HepG2 (cell line): ENCODE data around the gene PLIN4. TPM values are rescaled to one million over a fixed set of nuclear protein-coding genes. Genes with fewer than 3 reads are reported as not detected.

Source experiments
- ATAC-seq: fragments of 200-7000 bp; cut with Tn5 transposase; 3 replicates; pipeline ENCODE4 v1.9.1; 2020; ENCODE audit warnings: mild to moderate bottlenecking, moderate library complexity
- BruUV-seq: library from RNA; stranded (reverse); fragments of 400-500 nt; replicated peaks from 2 replicates; lab custom pipeline; 2021; lab: Mats Ljungman, UMichigan
- CTCF ChIA-PET: fragments of 300-600 bp; formaldehyde crosslinking; extraction: SDS; loops from one replicate; lab custom pipeline; 2021; ENCODE audit warnings: low total read pairs, inconsistent platforms, low intra/inter-chr PET ratio; lab: Yijun Ruan, JAX
- POLR2A ChIA-PET: fragments of 350-600 bp; sonication (Branson Sonifier 250); formaldehyde crosslinking; loops from one replicate; lab custom pipeline; 2020; ENCODE audit warnings: antibody characterized with exemption, inconsistent platforms; lab: Yijun Ruan, JAX
- DNase-seq: peaks from one replicate; pipeline ENCODE4 v3.0.0-alpha.2; 2015; ENCODE audit warnings: low spot score
- FAIRE-seq: peaks from 3 replicates; lab custom pipeline; 2011; peaks lifted over from hg19 to GRCh38; lab: Jason Lieb, UNC
- H2AFZ ChIP-seq: one replicate; pipeline ENCODE4 v1.6.1; 2011; ENCODE audit warnings: low read length, inconsistent platforms
- H3K27ac ChIP-seq: fragments of 300-600 bp; 3 replicates; pipeline ENCODE4 v1.8.0; 2011; ENCODE audit warnings: mixed run types, mild to moderate bottlenecking, mixed read lengths, low read length, inconsistent platforms; ENCODE audit not compliant: insufficient read depth; ENCODE audit errors: extremely low read length
- H3K27me3 ChIP-seq, 2 experiments: fragments of 200-600 bp in 1 of 2; 2 replicates in 1 of 2; 3 replicates in 1 of 2; pipeline versions ENCODE4 v1.6.0 to v1.8.0; 2011; ENCODE audit warnings: low read length in 2 of 2, mild to moderate bottlenecking in 2 of 2, moderate library complexity in 2 of 2, inconsistent platforms in 1 of 2; ENCODE audit not compliant: insufficient read depth in 2 of 2, control insufficient read depth in 1 of 2
- H3K36me3 ChIP-seq, 2 experiments: fragments of 200-600 bp in 1 of 2; replicated peaks in 1 of 2; 2 replicates in 1 of 2; 3 replicates in 1 of 2; pipeline versions ENCODE4 v1.5.1 to v1.8.0; 2011; ENCODE audit warnings: low read length in 2 of 2, inconsistent platforms in 1 of 2; ENCODE audit not compliant: insufficient read depth in 2 of 2, control insufficient read depth in 1 of 2
- H3K4me1 ChIP-seq: 2 replicates; pipeline ENCODE4 v1.5.1; 2012; ENCODE audit warnings: low read length, inconsistent platforms; ENCODE audit not compliant: insufficient read depth
- H3K4me2 ChIP-seq: 2 replicates; pipeline ENCODE4 v1.6.0; 2011; ENCODE audit warnings: low read depth, low read length, inconsistent platforms
- H3K4me3 ChIP-seq, 3 experiments: fragments of 200-600 bp in 1 of 3; sonication (generic), shearing (Covaris generic) in 1 of 3; replicated peaks in 1 of 3; 2 replicates each; pipeline ENCODE4 v1.5.1; 2011 to 2016; ENCODE audit warnings: low read length in 3 of 3, inconsistent platforms in 2 of 3, low read depth in 2 of 3, mild to moderate bottlenecking in 2 of 3, control low read depth in 1 of 3, mixed read lengths in 1 of 3; ENCODE audit not compliant: insufficient read depth in 1 of 3
- H3K79me2 ChIP-seq: one replicate; pipeline ENCODE4 v1.6.1; 2011; ENCODE audit warnings: low read length, inconsistent platforms; ENCODE audit not compliant: insufficient read depth
- H3K9ac ChIP-seq: 2 replicates; pipeline ENCODE4 v1.6.0; 2011; ENCODE audit warnings: mild to moderate bottlenecking, low read depth, low read length, inconsistent platforms; ENCODE audit not compliant: insufficient read depth
- H3K9me3 ChIP-seq: 2 replicates; pipeline ENCODE4 v1.5.1; 2012; ENCODE audit warnings: mild to moderate bottlenecking, low read length
- H4K20me1 ChIP-seq: 2 replicates; pipeline ENCODE4 v1.6.0; 2011; ENCODE audit warnings: inconsistent platforms, mild to moderate bottlenecking, low read length, moderate library complexity; ENCODE audit not compliant: insufficient read depth
- AGO2 ChIP-seq: fragments of 200-400 bp; formaldehyde crosslinking; optimal IDR thresholded peaks from 2 replicates; pipeline ENCODE3; 2017; ENCODE audit warnings: mild to moderate bottlenecking, low read depth, low read length, moderate library complexity
- AKAP8 ChIP-seq: sonication (generic); formaldehyde crosslinking; IDR thresholded peaks from 2 replicates; pipeline ENCODE4 v1.5.1; 2020; ENCODE audit warnings: mild to moderate bottlenecking, missing genetic modification reagents
- CENPT ChIP-seq: sonication (generic); formaldehyde crosslinking; IDR thresholded peaks from 2 replicates; pipeline ENCODE4 v1.8.0; 2022; ENCODE audit warnings: low read depth, mild to moderate bottlenecking, moderate library complexity, missing genetic modification reagents
- DNMT1 ChIP-seq: sonication (generic); formaldehyde crosslinking; IDR thresholded peaks from 2 replicates; pipeline ENCODE4 v1.5.1; 2020; ENCODE audit warnings: mild to moderate bottlenecking, missing genetic modification reagents
- FOSL2 ChIP-seq: sonication (generic); formaldehyde crosslinking; IDR thresholded peaks from 2 replicates; pipeline ENCODE4 v1.4.0; 2020; ENCODE audit warnings: missing genetic modification reagents
- HNF4A ChIP-seq: sonication (generic); formaldehyde crosslinking; IDR thresholded peaks from 2 replicates; pipeline ENCODE4 v1.4.0; 2020; ENCODE audit warnings: missing genetic modification reagents
- HNRNPLL ChIP-seq: fragments of 200-400 bp; formaldehyde crosslinking; IDR thresholded peaks from 2 replicates; pipeline ENCODE4 v1.6.1; 2017; ENCODE audit warnings: mild to moderate bottlenecking, low read depth, low read length; ENCODE audit not compliant: poor library complexity, severe bottlenecking
- KDM1A ChIP-seq: IDR thresholded peaks from 2 replicates; pipeline ENCODE4 v1.6.1; 2016; ENCODE audit warnings: missing compliant biosample characterization
- KMT2B ChIP-seq: IDR thresholded peaks from 2 replicates; pipeline ENCODE4 v1.6.1; 2016; ENCODE audit warnings: missing genetic modification reagents, missing compliant biosample characterization
- NONO ChIP-seq, 2 experiments: fragments of 450-650 bp in 1 of 2; sonication (generic) in 1 of 2; formaldehyde crosslinking in 1 of 2; IDR thresholded peaks in 1 of 2; conservative IDR thresholded peaks in 1 of 2; 2 replicates each; pipeline versions ENCODE4 v1.6.1 to v1.8.0; 2017 to 2022; ENCODE audit warnings: mild to moderate bottlenecking in 1 of 2, missing genetic modification reagents in 1 of 2, moderate library complexity in 1 of 2
- PCBP1 ChIP-seq: fragments of 200-400 bp; formaldehyde crosslinking; IDR thresholded peaks from 2 replicates; pipeline ENCODE4 v1.6.1; 2017; ENCODE audit warnings: mild to moderate bottlenecking, low read depth, low read length, borderline replicate concordance
- RAD21 ChIP-seq: fragments of 450-650 bp; formaldehyde crosslinking; IDR thresholded peaks from 2 replicates; pipeline ENCODE4 v1.5.0; 2020; ENCODE audit warnings: mild to moderate bottlenecking
- RBM22 ChIP-seq: fragments of 200-400 bp; formaldehyde crosslinking; optimal IDR thresholded peaks from 2 replicates; pipeline ENCODE3; 2017; ENCODE audit warnings: mild to moderate bottlenecking, low read length, moderate library complexity
- RCOR2 ChIP-seq: IDR thresholded peaks from 2 replicates; pipeline ENCODE4 v1.6.1; 2016; ENCODE audit warnings: missing biosample characterization, missing genetic modification reagents
- RFX5 ChIP-seq: IDR thresholded peaks from 2 replicates; pipeline ENCODE4 v1.6.1; 2011; ENCODE audit warnings: low read depth, low read length, improper control_type of control experiment
- STAG1 ChIP-seq: sonication (generic); formaldehyde crosslinking; IDR thresholded peaks from 2 replicates; pipeline ENCODE4 v1.4.0; 2020; ENCODE audit warnings: missing genetic modification reagents
- ZBTB38 ChIP-seq: sonication (generic); formaldehyde crosslinking; IDR thresholded peaks from 2 replicates; pipeline ENCODE4 v1.5.1; 2020; ENCODE audit warnings: mild to moderate bottlenecking, missing genetic modification reagents
- ZFP36 ChIP-seq: fragments of 150-350 bp; IDR thresholded peaks from 2 replicates; pipeline ENCODE4 v1.6.1; 2018; ENCODE audit warnings: borderline replicate concordance, low read length, low read depth; ENCODE audit not compliant: partially characterized antibody
- ZMYM2 ChIP-seq: sonication (generic); formaldehyde crosslinking; IDR thresholded peaks from 2 replicates; pipeline ENCODE4 v1.8.0; 2022; ENCODE audit warnings: mild to moderate bottlenecking, missing genetic modification reagents
- ZNF7 ChIP-seq: IDR thresholded peaks from 2 replicates; pipeline ENCODE4 v1.6.1; 2016; ENCODE audit warnings: missing biosample characterization, missing genetic modification reagents
- ZNF776 ChIP-seq: sonication (generic); formaldehyde crosslinking; IDR thresholded peaks from 2 replicates; pipeline ENCODE4 v1.4.0; 2020; ENCODE audit warnings: mild to moderate bottlenecking, missing genetic modification reagents
- ZSCAN25 ChIP-seq: sonication (generic); formaldehyde crosslinking; IDR thresholded peaks from 2 replicates; pipeline ENCODE4 v1.8.0; 2022; ENCODE audit warnings: mild to moderate bottlenecking, missing genetic modification reagents
- WGBS: methylation state at CpG from one replicate; pipeline ENCODE4 v1.1.6; 2017; ENCODE audit warnings: low lambda C conversion rate; 5-methylcytosine and 5-hydroxymethylcytosine counted together
- in situ Hi-C: cut with HindIII; loops from 2 replicates; pipeline ENCODE4 v1.10.0; 2017; ENCODE audit warnings: low pct_unique_long_range_greater_than_20kb; ENCODE audit not compliant: extremely low pct_ligation_motif_present
- intact Hi-C: fragments of 100-400 bp; cut with micrococcal nuclease; formaldehyde crosslinking; loops from one replicate; pipeline ENCODE4 v1.10.0; 2022; ENCODE audit not compliant: unreplicated experiment
- polyA plus RNA-seq, 8 experiments: library from polyadenylated mRNA; depleted of rRNA in 3 of 8; stranded (reverse) in 7 of 8; unstranded in 1 of 8; fragments of >200 nt; fragmentation: Illumina TruSeq in 4 of 8; extraction: Trizol in 4 of 8; gene quantifications; 2 replicates each; pipeline versions ENCODE4 v1.2.1 to v1.2.3, GENCODE V29; 2011 to 2016; ENCODE audit warnings: low read depth in 4 of 8, missing spikeins in 1 of 8, mixed read lengths in 1 of 8; ENCODE audit not compliant: insufficient read depth in 1 of 8
- total RNA-seq, 5 experiments: library from RNA; depleted of rRNA; stranded (reverse); fragments of >200 nt; fragmentation: Illumina TruSeq; extraction: Trizol; gene quantifications; 2 replicates each; pipeline ENCODE4 v1.2.3, GENCODE V29; 2016; ENCODE audit warnings: low read depth in 1 of 5
- TF ChIP-seq, protein P1 (sequence below): sonication (generic); formaldehyde crosslinking; IDR thresholded peaks from 2 replicates; pipeline ENCODE4 v1.5.1; 2020; ENCODE audit warnings: mild to moderate bottlenecking, missing genetic modification reagents, moderate library complexity

PLIN4 gene
- total and polyA plus RNA-seq, 2 of the 13 experiments (the other 11 are each of a cell fraction or from before 2014, with no cell fraction given): 1.1 to 1.3 TPM

DNA sequence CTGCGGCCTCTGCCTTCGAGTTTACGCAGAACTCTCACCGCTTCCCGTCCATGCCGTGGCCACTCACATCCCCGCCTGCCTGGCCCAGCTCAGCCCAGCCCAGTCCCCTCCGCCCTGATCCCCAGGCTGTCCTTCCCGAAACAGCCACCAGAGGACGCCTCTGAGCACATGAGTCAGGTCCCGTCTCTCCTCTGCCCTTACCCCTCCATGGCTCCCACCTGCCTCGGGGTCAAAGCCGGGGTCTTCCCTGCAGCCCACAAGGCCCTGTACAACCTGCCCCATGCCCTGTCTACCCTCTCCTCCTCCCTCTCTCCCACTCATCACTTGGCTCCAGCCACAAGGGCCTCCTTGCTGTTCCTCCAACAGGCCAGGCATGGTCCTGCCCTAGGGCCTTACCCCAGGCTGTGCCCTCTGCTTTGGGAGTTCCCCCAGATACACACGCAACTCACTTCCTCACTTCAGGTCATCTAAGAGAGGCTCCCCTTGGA, 49.3 kb upstream of the PLIN4 start:
- Histone ChIP-seq H3K79me2 (peaks cover 49% of the 10 kb centered on the region), H4K20me1 (peaks cover 29% of the 10 kb centered on the region), H2AFZ (no peak overlapping the region), H3K4me2 (no peak overlapping the region), H3K4me1 (no peaks in the 10 kb centered on the region), H3K27ac (no peak overlapping the region), H3K9ac (no peak overlapping the region), H3K27me3 (no peaks in the 10 kb centered on the region), H3K4me3 (no peak overlapping the region), H3K36me3 (peaks cover 5 to 8% of the 10 kb centered on the region in 2 experiments; a peak in 4 of 5 replicates), H3K9me3 (no peaks in the 10 kb centered on the region)
- FAIRE-seq: no peak
- peak; percentile 84 for ATAC-seq
- BruUV-seq: no TSS peak
- intact Hi-C loops: no loop called here
- in situ Hi-C loops: no loop called here
- CTCF ChIA-PET: interaction anchor here (1.3 to 2.0 kb wide), 2 partner anchors 66 to 69 kb away, joined by 4 to 13 read pairs; no protein-coding TSS in a partner anchor
- POLR2A ChIA-PET: interaction anchor here (0.9 kb wide), 1 partner anchor 12 kb away, joined by 3 read pairs; no protein-coding TSS in a partner anchor
- peak; percentile 40 for DNase-seq
- WGBS: 79% methylated on average over 14 of the region's 14 CpGs
- TF ChIP-seq STAG1 (CRISPR knock-in tag) (peak; percentile 59), FOSL2 (CRISPR knock-in tag) (peak; percentile 56), DNMT1 (0 out of 2 replicates have a peak, but pooled peaks have one; percentile 42), KDM1A (CRISPR knock-in tag) (peak; percentile 95), HNRNPLL (peak; percentile 18), RCOR2 (CRISPR knock-in tag) (peak; percentile 29; the same call in 1 of the 2 replicates), HNF4A (CRISPR knock-in tag) (no peak), AKAP8 (CRISPR knock-in tag) (peak; percentile 75; the same call in 1 of the 2 replicates), ZSCAN25 (CRISPR knock-in tag) (peak; percentile 75), AGO2 (peak; percentile 6), RAD21 (CRISPR knock-in tag) (peak; percentile 78), ZNF7 (CRISPR knock-in tag) (no peak), CENPT (CRISPR knock-in tag) (peak; percentile 79; the same call in 1 of the 2 replicates), PCBP1 (0 out of 2 replicates have a peak, but pooled peaks have one; percentile 70), ZBTB38 (peak; percentile 82; the same call in 1 of the 2 replicates), KMT2B (CRISPR knock-in tag) (no peak), RBM22 (peak; percentile 81), ZNF776 (CRISPR knock-in tag) (0 out of 2 replicates have a peak, but pooled peaks have one; percentile 21), ZMYM2 (CRISPR knock-in tag) (peak; percentile 86), NONO (IDR thresholded peaks at IDR 0.05) (no peak), NONO (CRISPR knock-in tag; conservative IDR thresholded peaks at IDR 0.05) (0 out of 2 replicates have a peak, but pooled peaks have one; percentile 32), ZFP36 (peak; percentile 92), RFX5 (no peak)
- TF ChIP-seq, protein P1, sequence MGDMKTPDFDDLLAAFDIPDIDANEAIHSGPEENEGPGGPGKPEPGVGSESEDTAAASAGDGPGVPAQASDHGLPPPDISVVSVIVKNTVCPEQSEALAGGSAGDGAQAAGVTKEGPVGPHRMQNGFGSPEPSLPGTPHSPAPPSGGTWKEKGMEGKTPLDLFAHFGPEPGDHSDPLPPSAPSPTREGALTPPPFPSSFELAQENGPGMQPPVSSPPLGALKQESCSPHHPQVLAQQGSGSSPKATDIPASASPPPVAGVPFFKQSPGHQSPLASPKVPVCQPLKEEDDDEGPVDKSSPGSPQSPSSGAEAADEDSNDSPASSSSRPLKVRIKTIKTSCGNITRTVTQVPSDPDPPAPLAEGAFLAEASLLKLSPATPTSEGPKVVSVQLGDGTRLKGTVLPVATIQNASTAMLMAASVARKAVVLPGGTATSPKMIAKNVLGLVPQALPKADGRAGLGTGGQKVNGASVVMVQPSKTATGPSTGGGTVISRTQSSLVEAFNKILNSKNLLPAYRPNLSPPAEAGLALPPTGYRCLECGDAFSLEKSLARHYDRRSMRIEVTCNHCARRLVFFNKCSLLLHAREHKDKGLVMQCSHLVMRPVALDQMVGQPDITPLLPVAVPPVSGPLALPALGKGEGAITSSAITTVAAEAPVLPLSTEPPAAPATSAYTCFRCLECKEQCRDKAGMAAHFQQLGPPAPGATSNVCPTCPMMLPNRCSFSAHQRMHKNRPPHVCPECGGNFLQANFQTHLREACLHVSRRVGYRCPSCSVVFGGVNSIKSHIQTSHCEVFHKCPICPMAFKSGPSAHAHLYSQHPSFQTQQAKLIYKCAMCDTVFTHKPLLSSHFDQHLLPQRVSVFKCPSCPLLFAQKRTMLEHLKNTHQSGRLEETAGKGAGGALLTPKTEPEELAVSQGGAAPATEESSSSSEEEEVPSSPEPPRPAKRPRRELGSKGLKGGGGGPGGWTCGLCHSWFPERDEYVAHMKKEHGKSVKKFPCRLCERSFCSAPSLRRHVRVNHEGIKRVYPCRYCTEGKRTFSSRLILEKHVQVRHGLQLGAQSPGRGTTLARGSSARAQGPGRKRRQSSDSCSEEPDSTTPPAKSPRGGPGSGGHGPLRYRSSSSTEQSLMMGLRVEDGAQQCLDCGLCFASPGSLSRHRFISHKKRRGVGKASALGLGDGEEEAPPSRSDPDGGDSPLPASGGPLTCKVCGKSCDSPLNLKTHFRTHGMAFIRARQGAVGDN (CRISPR knock-in tag): peak; percentile 42; the same call in 1 of the 2 replicates
